ENCODE results near the gene ARHGAP15. TPM values are rescaled to one million over a fixed set of nuclear protein-coding genes. Genes with fewer than 3 reads are reported as not detected.

The ARHGAP15 gene
- total RNA-seq, 4 donors from 2014 or later, result 1.7 to 16.8 (median 3.7) TPM

DNA sequence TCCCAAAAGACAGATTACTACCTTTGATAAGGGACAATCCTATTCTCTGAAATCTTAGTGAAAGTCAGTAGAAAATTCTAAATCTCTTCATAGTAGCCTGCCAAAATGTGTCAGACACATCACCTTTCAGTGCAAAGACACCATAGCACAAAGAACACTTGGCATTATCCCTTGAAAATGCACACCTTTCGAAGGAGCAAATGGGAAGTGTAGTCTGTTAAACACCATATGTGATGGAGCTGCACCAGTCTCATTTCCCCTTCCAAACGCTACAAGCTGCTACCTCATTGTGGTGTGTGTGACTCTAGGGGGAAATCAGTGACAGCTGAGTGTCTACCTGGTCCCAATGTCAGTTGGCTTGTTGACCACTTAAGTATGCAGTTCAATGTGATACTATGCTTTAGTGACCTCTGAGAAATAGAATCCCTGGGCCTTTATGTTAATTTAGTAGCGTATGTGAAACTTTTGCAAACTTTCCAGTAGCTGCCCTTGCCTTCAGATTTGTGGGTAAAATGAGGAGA, 551.7 kb downstream of the ARHGAP15 start:
- TF ChIP-seq POLR2A (IDR thresholded peaks at IDR 0.05), result no peak
- TF ChIP-seq, protein P1, sequence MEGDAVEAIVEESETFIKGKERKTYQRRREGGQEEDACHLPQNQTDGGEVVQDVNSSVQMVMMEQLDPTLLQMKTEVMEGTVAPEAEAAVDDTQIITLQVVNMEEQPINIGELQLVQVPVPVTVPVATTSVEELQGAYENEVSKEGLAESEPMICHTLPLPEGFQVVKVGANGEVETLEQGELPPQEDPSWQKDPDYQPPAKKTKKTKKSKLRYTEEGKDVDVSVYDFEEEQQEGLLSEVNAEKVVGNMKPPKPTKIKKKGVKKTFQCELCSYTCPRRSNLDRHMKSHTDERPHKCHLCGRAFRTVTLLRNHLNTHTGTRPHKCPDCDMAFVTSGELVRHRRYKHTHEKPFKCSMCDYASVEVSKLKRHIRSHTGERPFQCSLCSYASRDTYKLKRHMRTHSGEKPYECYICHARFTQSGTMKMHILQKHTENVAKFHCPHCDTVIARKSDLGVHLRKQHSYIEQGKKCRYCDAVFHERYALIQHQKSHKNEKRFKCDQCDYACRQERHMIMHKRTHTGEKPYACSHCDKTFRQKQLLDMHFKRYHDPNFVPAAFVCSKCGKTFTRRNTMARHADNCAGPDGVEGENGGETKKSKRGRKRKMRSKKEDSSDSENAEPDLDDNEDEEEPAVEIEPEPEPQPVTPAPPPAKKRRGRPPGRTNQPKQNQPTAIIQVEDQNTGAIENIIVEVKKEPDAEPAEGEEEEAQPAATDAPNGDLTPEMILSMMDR (IDR thresholded peaks at IDR 0.05), result no peak
- Histone ChIP-seq H3K9me3 (no peaks in the 10 kb centered on the region), H3K4me3 (no peak overlapping the region), H3K4me1 (peaks cover 0 to 3% (median 0%) of the 10 kb centered on the region in 3 donors), H3K27ac (no peak overlapping the region), H3K27me3 (no peaks in the 10 kb centered on the region), H3K36me3 (no peaks in the 10 kb centered on the region)
- DNase-seq, result no peak
- 91 to 97% methylated on average over 3 of the region's 3 CpGs for WGBS, 2 donors
- intact Hi-C loops (cut with DNase I), result no loop called here

DNA sequence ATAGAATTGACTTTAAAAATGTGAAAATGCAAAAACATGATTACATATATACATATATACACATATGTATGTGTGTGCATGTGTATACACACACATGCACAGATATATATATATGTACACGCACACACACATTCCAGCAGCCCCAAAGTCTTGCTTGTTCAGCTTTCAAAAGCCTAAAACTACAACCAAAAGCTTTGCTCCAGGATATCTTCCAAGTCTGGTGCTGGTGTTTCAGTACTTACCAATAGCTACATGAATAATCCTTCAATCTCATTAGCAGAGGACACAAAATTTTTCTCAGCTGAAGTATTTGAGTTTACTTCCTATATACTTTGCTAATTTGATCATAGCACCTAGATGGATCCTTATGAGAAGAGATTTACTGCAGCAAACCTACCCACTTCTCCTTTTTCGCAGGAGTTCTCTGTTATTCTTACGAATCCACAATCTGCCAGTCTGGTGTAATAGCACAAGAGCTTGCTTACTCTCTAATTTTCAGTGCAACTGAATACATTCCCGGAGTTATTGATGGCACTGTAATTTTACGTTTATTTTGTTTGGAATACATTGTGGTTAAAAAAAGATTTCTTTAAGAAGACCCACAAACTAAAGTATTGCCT, 553.3 kb downstream of the ARHGAP15 start:
- DNase-seq, result no peak
- no peak for TF ChIP-seq POLR2A (IDR thresholded peaks at IDR 0.05)
- TF ChIP-seq, protein P1 (IDR thresholded peaks at IDR 0.05), result no peak
- Histone ChIP-seq H3K36me3 (no peaks in the 10 kb centered on the region), H3K4me1 (peaks cover 0 to 3% (median 0%) of the 10 kb centered on the region in 3 donors), H3K9me3 (no peaks in the 10 kb centered on the region), H3K27me3 (no peaks in the 10 kb centered on the region), H3K4me3 (no peak overlapping the region), H3K27ac (no peak overlapping the region)
- WGBS, 2 donors, result 79 to 83% methylated on average over 5 of the region's 5 CpGs
- intact Hi-C loops (cut with DNase I), result no loop called here

- DNase-seq, result no peak
- 67 to 81% methylated on average over 1 of the region's 1 CpG for WGBS, 2 donors
- intact Hi-C loops (cut with DNase I), result no loop called here
- no peaks in the 10 kb centered on the region for H3K9me3 ChIP-seq
- no peaks in the 10 kb centered on the region for H3K36me3 ChIP-seq
- H3K27me3 ChIP-seq, result no peaks in the 10 kb centered on the region
- TF ChIP-seq POLR2A (IDR thresholded peaks at IDR 0.05), result no peak
- TF ChIP-seq, protein P1 (IDR thresholded peaks at IDR 0.05), result no peak
- H3K27ac ChIP-seq, result no peak overlapping the region
- no peak overlapping the region for H3K4me3 ChIP-seq
- H3K4me1 ChIP-seq, result peaks cover 0 to 3% (median 0%) of the 10 kb centered on the region in 3 donors
Measured at GRCh38 chr2:143683977-143684376, 554.8 kb downstream of the ARHGAP15 start.

- H3K4me3 ChIP-seq, result peak overlapping the region in 1 of 4 donors; percentile 32
- TF ChIP-seq, protein P1 (IDR thresholded peaks at IDR 0.05), result no peak
- TF ChIP-seq POLR2A (IDR thresholded peaks at IDR 0.05), result no peak
- intact Hi-C loops (cut with DNase I), result no loop called here
- peaks cover 0 to 3% (median 0%) of the 10 kb centered on the region in 3 donors for H3K4me1 ChIP-seq
- no peaks in the 10 kb centered on the region for H3K9me3 ChIP-seq
- 39 to 56% methylated on average over 9 to 11 of the region's 11 CpGs for WGBS, 2 donors
- no peaks in the 10 kb centered on the region for H3K36me3 ChIP-seq
- no peak for DNase-seq
- H3K27me3 ChIP-seq, result no peaks in the 10 kb centered on the region
- peak overlapping the region in 2 of 4 donors; percentile 2 to 38 for H3K27ac ChIP-seq
Measured at GRCh38 chr2:143684551-143685320, 555.5 kb downstream of the ARHGAP15 start.

Measured in esophagus squamous epithelium (tissue), 5 donors.